Smooth muscle cell (in vitro differentiated cells): ENCODE measurements around the gene DZIP3. TPM values are rescaled to one million over a fixed set of nuclear protein-coding genes. Genes with fewer than 3 reads are reported as not detected.
"Not testable (repeated sequence)": the region's sequence is repeated elsewhere in the genome, so short reads cannot be mapped to it uniquely, and the experiment has no call there.

Source experiments
- DNase-seq: peaks from one replicate; lab custom pipeline; 2025; ENCODE audit not compliant: unreplicated experiment; lab: John Stamatoyannopoulos, UW
- H2AFZ ChIP-seq: fragments of 200-600 bp; sonication (generic); 2 replicates; pipeline ENCODE4 v1.6.0; 2016; ENCODE audit warnings: antibody characterized with exemption, low read depth, mild to moderate bottlenecking
- H3F3A ChIP-seq: fragments of 200-600 bp; sonication (generic); 2 replicates; pipeline ENCODE4 v1.6.0; 2017; ENCODE audit warnings: antibody characterized with exemption, low read depth
- H3K27ac ChIP-seq: fragments of 200-600 bp; sonication (generic); 2 replicates; pipeline ENCODE4 v1.5.1; 2016; ENCODE audit warnings: low read depth, mild to moderate bottlenecking
- H3K27me3 ChIP-seq: fragments of 200-600 bp; sonication (generic); 2 replicates; pipeline ENCODE4 v1.6.1; 2016; ENCODE audit warnings: low read depth, mild to moderate bottlenecking
- H3K36me3 ChIP-seq: fragments of 200-600 bp; sonication (generic); 2 replicates; pipeline ENCODE4 v1.5.1; 2016; ENCODE audit warnings: low read depth
- H3K4me1 ChIP-seq: fragments of 200-600 bp; sonication (generic); 2 replicates; pipeline ENCODE4 v1.5.1; 2016; ENCODE audit warnings: low read depth
- H3K4me2 ChIP-seq: fragments of 200-600 bp; sonication (generic); 2 replicates; pipeline ENCODE4 v1.6.0; 2016; ENCODE audit warnings: mild to moderate bottlenecking
- H3K4me3 ChIP-seq: fragments of 200-600 bp; sonication (generic); 2 replicates; pipeline ENCODE4 v1.5.1; 2016; ENCODE audit warnings: mild to moderate bottlenecking
- H3K79me2 ChIP-seq: fragments of 200-600 bp; sonication (generic); 2 replicates; pipeline ENCODE4 v1.6.0; 2016; ENCODE audit warnings: low read depth, mild to moderate bottlenecking
- H3K9ac ChIP-seq: fragments of 200-600 bp; sonication (generic); 2 replicates; pipeline ENCODE4 v1.6.0; 2016; ENCODE audit warnings: low read depth
- H3K9me3 ChIP-seq: fragments of 200-600 bp; sonication (generic); replicated peaks from 2 replicates; pipeline ENCODE4 v1.5.1; 2016; ENCODE audit warnings: low read depth
- H4K20me1 ChIP-seq: fragments of 200-600 bp; sonication (generic); 2 replicates; pipeline ENCODE4 v1.6.0; 2016; ENCODE audit warnings: low read depth
- CTCF ChIP-seq: fragments of 200-600 bp; sonication (generic); IDR thresholded peaks from 2 replicates; pipeline ENCODE4 v1.5.1; 2017; ENCODE audit warnings: borderline replicate concordance, mild to moderate bottlenecking, antibody characterized with exemption; ENCODE audit not compliant: insufficient read depth, poor library complexity, severe bottlenecking
- WGBS: methylation state at CpG from one replicate; pipeline ENCODE4 v1.1.7; 2016; ENCODE audit warnings: low lambda C conversion rate; 5-methylcytosine and 5-hydroxymethylcytosine counted together
- polyA plus RNA-seq: library from polyadenylated mRNA; unstranded; fragments of >200 nt; fragmentation: Nextera tagmentation; extraction: Ambion mirVana; gene quantifications from 2 replicates; pipeline ENCODE4 v1.2.1, GENCODE V29; 2016
- total RNA-seq: library from RNA; depleted of rRNA; stranded (reverse); fragments of >200 nt; gene quantifications from 2 replicates; pipeline ENCODE4 v1.2.3, GENCODE V29; 2014

The DZIP3 gene
- total and polyA plus RNA-seq, 2 experiments from 2014 or later: 6.2 to 13.8 TPM

GRCh38 chr3:108673988-108674661 is 84.6 kb downstream of the DZIP3 start:
- no peak overlapping the region for H3K4me2 ChIP-seq
- no peak overlapping the region for H2AFZ ChIP-seq
- no peak overlapping the region for H3K9ac ChIP-seq
- no peaks in the 10 kb centered on the region for H3K4me1 ChIP-seq
- no peak overlapping the region for H3K4me3 ChIP-seq
- TF ChIP-seq CTCF: no peak
- no peak overlapping the region for H3K27ac ChIP-seq
- H3K9me3 ChIP-seq: no peaks in the 10 kb centered on the region
- peaks cover 3% of the 10 kb centered on the region for H3K36me3 ChIP-seq
- no peaks in the 10 kb centered on the region for H3K79me2 ChIP-seq
- H3K27me3 ChIP-seq: no peaks in the 10 kb centered on the region
- no peaks in the 10 kb centered on the region for H4K20me1 ChIP-seq
- H3F3A ChIP-seq: no peaks in the 10 kb centered on the region
- DNase-seq: no peak
- 89% methylated on average over 3 of the region's 3 CpGs for WGBS

- Histone ChIP-seq H3K36me3 (no peaks in the 10 kb centered on the region), H2AFZ (no peak overlapping the region), H3K9me3 (no peaks in the 10 kb centered on the region), H3K4me2 (no peak overlapping the region), H3K4me1 (no peaks in the 10 kb centered on the region), H3K27ac (no peak overlapping the region), H3K4me3 (no peak overlapping the region), H4K20me1 (no peaks in the 10 kb centered on the region), H3F3A (no peaks in the 10 kb centered on the region), H3K9ac (no peak overlapping the region), H3K27me3 (no peaks in the 10 kb centered on the region), H3K79me2 (no peaks in the 10 kb centered on the region)
- 96% methylated on average over 1 of the region's 1 CpG for WGBS
- DNase-seq: no peak
- TF ChIP-seq CTCF: no peak
Measured at GRCh38 chr3:108677811-108678210, 88.3 kb downstream of the DZIP3 start.

GRCh38 chr3:108692286-108692685 is 102.8 kb downstream of the DZIP3 start:
- H3K4me3 ChIP-seq, H3K27ac ChIP-seq, H3K27me3 ChIP-seq, H4K20me1 ChIP-seq, H3F3A ChIP-seq, H2AFZ ChIP-seq, H3K9me3 ChIP-seq, H3K36me3 ChIP-seq, DNase-seq, H3K4me1 ChIP-seq, H3K4me2 ChIP-seq, H3K9ac ChIP-seq, H3K79me2 ChIP-seq: not testable (repeated sequence)
- 96% methylated on average over 2 of the region's 2 CpGs for WGBS

GRCh38 chr3:108698461-108698860 is 108.9 kb downstream of the DZIP3 start:
- no peaks in the 10 kb centered on the region for H3F3A ChIP-seq
- H3K4me3 ChIP-seq: no peak overlapping the region
- no peak overlapping the region for H2AFZ ChIP-seq
- H3K4me1 ChIP-seq: no peaks in the 10 kb centered on the region
- H4K20me1 ChIP-seq: no peaks in the 10 kb centered on the region
- WGBS: 97% methylated on average over 1 of the region's 1 CpG
- no peaks in the 10 kb centered on the region for H3K27me3 ChIP-seq
- no peaks in the 10 kb centered on the region for H3K9me3 ChIP-seq
- H3K79me2 ChIP-seq: no peaks in the 10 kb centered on the region
- no peak for TF ChIP-seq CTCF
- no peak overlapping the region for H3K4me2 ChIP-seq
- H3K27ac ChIP-seq: no peak overlapping the region
- DNase-seq: no peak
- H3K36me3 ChIP-seq: peaks cover 2% of the 10 kb centered on the region
- H3K9ac ChIP-seq: no peak overlapping the region
